Islet of Langerhans (tissue), 1 donor: ENCODE measurements around the gene FUT8.
A peak's percentile ranks its signal among the peaks of the same experiment; 100 is the strongest.
"Not testable (repeated sequence)": the region's sequence is repeated elsewhere in the genome, so short reads cannot be mapped to it uniquely, and the experiment has no call there.

ENCODE experiments used
- FAIRE-seq: peaks from one replicate; lab custom pipeline; 2011; peaks lifted over from hg19 to GRCh38; lab: Jason Lieb, UNC

Gene FUT8

DNA sequence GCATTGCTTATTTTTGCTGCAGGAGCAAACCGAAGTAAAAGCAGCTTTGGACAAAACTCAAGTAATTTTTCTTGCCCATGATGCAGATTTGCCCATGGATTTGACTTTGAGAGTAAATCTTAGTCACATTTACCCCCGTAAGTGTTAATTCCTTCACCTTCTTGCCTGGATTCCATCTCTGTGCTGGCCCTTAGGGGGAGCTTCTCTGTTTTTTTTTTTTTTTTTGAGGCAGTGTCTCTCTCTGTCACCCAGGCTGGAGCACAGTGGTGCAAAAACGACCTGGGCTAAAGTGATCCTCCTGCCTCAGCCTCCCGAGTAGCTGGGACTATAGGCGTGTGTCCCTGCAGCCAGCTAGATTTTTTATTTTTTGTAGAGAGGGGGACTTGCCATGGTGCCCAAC lies 210.2 kb downstream of the FUT8 start:
- FAIRE-seq = no peak

DNA sequence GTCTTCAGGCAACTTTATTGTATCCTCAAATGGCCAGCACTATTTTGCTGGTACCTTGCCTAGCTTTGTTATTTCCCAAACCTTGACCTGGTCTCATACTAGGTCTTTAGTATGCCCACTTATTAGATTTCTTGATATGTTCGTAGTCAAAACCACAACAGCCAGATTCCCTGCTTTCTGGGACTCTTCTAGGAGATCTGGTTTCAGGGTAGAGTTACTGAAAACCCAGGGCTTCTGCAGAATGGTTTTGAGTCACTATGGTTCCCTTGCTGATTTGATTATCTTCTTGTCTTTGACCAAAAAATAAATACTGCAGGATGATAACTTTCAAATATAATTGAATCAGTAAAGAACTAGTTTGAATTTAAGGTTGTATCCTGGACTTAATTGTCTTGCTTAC lies 211.2 kb downstream of the FUT8 start:
- FAIRE-seq = no peak

DNA sequence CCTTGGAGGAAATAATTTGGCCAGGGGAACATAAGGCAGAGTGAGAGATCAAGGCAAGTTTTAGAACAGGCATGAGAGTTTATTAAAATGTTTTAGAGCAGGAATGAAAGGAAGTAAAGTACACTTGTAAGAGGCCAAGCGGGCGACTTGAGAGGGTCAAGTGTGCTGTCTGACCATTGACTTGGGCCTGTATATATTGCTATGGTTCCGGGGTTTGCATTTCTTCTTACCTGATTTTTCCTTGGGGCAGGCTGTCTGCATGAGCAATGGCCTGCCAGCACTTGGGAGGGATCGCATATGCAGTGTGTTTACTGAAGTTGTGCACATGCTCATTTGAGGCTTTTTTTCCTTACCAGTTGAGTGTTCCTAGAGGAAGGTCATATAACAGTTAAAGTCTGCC lies 214.8 kb downstream of the FUT8 start:
- no peak for FAIRE-seq

DNA sequence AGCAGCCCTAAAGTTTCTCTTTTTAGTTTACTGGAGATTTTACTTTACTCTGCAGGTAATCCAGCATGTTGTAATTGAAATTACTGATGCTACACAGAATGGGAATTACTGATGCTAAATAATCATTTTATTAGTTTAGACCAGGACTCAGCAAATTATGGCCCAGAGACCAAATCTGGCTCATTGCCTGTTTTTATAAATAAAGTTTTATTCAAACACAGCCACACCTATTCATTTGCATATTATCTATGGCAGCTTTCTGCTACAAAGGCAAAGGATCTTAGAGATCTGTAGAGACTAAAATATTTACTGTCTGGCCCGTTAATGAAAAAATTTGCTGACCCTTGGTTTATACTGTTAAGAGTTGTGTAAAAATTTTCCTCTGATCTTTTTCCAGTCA lies 216.1 kb downstream of the FUT8 start:
- FAIRE-seq = no peak

DNA sequence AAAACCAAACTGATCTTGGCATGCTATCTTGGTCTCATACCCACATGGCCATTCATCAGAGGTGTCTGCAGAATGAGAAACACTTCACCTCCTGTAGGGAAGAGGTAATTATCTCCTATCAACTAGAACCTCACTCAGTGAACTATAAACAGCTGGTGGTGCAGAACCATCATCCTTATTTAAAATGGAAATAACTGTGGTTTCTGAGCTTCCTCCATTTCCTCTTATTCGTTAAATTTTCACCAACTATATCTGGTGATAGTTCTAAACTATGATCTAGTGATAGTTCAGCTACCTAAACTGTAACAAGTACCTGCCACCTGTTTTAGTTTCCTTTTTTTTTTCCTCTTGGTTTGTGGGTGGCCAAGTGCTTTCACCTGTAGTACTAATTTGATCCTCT lies 218.5 kb downstream of the FUT8 start:
- FAIRE-seq = no peak

DNA sequence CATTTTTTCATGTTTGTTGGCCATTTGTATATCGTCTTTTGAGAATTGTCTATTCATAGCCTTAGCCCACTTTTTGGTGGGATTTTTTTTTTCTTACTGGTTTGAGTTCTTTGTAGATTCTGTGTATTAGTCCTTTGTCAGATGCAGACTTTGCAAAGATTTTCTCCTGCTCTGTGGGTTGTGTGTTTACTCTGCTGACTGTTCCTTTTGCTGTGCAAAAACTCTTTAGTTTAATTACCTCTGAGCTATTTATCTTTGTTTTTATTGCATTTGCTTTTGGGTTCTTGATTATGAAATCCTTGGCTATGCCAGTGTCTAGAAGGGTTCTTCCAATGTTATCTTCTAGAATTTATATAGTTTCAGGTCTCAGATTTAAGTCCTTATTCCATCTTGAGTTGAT lies 220.0 kb downstream of the FUT8 start:
- FAIRE-seq = no peak

DNA sequence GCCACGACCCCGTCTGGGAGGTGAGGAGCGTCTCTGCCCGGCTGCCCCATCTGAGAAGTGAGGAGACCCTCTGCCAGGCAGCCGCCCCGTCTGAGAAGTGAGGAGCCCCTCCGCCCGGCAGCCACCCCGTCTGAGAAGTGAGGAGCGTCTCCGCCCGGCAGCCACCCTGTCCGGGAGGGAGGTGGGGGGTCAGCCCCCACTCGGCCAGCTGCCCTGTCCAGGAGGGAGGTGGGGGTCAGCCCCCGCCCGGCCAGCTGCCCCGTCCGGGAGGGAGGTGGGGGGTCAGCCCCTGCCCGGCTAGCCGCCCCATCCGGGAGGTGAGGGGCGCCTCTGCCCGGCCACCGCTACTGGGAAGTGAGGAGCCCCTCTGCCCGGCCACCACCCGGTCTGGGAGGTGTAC lies 221.1 kb downstream of the FUT8 start:
- FAIRE-seq = not testable (repeated sequence)

DNA sequence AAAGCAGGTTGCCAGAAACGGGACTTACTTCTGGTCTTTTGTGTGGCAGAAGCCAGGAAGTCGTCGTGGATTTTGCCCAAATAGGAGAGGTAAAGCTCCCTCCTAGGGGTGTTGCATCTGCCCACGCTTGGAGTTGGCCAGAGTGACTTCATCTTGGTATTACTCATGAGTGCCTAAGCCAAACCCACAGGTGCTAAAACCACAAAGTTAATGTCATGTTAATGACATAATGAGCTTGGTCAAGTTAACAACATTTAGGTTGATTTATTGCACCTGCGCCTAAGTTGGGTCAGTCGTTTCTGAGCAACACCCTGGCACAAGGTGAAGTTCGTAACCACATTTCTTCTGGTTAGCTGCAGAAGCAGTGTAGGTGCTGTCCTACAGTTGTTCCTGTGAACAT lies 225.2 kb downstream of the FUT8 start:
- no peak for FAIRE-seq

DNA sequence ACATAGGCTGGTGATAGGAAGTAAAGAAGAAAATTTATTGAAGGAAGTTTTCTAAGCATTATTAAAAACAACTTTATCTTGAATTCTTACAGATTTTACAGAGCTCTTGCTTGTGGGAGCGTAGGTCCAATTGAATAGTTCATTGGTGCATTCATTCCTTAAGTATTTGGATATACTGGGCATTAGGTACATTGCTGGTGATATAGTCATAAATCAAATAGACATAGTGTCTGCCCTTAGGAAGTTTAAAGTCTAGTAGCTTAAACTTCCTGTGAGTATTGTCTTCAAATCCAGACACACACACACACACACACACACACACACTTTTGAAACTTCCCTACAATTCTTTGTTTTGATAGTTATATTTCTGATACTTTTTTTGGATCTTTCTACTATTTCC lies 226.7 kb downstream of the FUT8 start:
- FAIRE-seq = no peak

DNA sequence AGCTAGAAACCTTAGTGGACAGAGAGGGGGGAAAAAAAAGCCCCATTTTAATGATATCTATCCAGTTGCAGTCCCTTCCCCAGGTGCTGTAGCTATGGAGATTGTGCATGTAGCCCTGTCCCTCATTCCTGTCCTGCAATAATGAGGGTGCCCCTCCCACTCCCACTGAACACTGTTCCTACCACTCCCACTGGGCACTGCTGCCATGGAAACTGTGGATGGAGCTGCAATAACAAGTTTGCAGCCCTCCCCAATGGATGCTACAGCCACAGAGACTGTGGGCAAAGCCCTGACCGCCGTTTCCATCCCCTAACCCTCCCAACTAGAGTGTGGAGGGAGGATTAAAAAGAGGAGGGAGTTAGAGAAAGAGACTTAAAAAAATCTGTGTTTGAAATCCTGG lies 238.3 kb downstream of the FUT8 start:
- no peak for FAIRE-seq

DNA sequence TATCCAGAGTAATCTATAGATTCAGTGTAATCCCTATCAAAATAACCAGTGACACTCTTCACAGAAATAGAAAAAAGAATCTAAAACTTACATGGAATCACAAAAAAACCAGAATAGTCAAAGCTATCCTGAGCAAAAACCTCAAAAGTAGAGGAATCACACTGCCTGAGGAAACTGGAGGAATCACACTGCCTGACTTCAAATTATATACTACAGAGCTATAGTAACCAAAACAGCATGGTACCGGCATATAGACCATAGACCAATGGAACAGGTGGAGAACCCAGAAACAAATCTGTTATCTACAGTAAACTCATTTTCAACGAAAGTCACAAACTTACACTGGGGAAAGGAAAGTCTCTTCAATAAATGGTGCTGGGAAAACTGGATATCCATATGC lies 244.0 kb downstream of the FUT8 start:
- FAIRE-seq = peak; percentile 9

DNA sequence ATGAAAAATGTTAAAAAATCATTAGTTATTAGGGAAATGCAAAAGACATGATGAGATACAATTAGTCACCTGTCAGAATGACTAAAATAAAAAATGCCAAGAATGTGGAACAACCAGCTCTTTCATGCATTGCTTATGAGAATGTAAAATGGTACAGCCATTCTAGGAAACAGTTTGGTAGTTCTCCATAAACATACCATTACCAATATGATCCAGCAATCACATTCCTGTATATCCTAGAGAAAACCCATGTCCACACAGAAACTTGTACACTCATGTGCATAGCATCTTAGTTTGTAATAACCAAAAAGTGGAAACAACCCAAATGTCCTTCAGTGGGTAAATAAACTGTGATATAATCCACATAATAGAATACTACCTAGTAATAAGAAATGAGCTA lies 245.7 kb downstream of the FUT8 start:
- FAIRE-seq = no peak

DNA sequence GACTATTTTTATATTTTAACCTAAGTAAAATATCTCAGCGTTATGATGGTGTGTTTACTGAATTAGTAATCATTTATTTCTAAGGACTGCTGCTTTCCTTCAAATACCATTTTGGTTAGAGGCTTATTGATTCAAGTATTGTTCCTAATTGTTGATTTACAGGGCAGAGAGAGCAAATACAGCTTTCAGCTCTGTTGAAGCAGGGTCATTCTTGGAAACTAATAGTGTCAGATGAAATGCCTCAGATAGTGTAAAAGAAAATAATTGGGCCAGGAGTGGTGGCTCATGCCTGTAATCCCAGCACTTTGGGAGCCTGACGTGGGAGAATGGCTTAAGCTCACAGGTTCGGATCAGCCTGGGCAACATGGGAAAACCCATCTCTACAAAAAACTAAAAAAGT lies 249.3 kb downstream of the FUT8 start:
- FAIRE-seq = peak; percentile 13

DNA sequence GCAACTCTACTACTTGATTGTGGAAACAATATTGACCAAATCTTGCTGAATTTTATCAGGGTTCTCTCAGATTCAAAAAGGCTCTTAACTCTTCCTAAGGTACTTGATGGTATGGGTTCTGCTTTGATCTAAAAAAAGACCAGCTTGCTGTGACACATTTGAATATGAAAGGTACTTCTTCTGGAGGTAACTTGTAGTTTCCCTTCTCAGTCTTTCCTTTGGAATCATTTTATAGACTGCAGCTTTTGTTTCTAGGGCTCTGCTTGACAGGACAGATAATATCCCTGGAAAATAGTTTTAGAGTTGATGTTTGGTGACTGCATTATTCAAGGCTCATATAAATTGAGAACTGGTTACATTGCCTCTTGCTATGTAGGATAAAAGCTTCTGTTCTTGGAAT lies 251.9 kb downstream of the FUT8 start:
- FAIRE-seq = no peak

DNA sequence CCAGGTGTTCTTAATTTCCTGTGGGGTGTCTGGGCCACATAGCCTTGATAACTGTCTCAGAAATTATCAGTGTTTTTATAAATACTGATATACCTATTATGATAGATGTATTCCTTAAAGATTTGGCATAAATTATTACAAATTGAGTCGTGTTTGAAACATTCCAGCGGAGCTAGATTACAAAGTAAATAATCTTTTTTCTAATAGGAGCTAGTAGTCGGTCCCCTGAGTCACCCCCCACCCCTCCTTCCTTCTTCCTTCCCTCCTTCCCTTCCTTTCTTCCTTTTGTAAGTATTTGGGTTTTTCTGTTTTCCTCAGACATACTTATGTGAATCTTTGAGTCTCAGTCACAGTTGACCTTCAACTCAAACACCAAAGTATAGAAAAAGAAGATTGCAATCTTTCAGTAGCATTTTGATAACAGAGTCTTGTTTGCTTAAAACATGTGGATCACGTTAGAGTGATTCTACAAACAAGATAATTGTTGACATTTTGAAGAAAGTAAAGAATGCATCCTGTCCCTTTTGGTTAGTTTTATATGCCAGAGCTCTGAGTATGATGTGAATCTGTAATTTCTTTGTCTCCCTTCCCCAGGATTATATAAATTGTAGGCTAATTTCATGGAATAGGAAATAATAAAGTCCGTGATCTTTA lies 264.0 kb downstream of the FUT8 start:
- FAIRE-seq = no peak

DNA sequence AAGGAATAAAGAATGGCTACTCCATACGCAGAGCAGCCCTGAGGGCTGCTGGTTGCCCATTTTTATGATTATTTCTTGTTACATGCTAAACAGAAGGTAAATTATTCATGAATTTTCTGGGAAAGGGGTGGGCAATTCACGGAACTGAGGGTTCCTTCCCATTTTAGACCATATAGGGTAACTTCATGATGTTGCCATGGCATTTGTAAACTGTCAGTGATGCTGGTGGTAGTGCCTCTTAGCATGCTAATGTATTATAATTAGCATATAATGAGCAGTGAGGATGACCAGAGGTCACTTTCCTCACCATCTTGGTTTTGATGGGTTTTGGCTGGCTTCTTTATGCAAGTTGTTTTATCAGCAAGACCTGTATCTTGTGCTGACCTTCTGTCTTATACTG lies 273.0 kb downstream of the FUT8 start:
- no peak for FAIRE-seq

DNA sequence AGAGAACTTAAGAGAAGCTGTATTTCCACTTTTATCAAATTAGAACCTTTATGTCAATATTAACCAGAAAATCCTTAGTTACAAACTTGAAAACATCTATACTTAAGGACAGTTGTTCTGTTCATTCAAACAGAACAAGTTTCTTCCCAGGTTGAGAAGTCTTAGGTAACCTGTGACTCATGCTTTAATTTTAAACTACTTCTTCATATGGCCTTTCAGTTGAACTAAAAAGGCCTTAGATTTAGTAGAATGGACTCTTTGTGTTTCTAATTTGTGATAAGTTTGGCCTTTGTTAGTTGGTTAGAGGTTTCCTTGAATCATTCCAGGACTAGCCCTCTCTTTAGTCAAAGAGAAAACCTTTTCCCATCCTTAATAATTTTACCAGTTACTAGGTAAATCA lies 274.2 kb downstream of the FUT8 start:
- FAIRE-seq = no peak

DNA sequence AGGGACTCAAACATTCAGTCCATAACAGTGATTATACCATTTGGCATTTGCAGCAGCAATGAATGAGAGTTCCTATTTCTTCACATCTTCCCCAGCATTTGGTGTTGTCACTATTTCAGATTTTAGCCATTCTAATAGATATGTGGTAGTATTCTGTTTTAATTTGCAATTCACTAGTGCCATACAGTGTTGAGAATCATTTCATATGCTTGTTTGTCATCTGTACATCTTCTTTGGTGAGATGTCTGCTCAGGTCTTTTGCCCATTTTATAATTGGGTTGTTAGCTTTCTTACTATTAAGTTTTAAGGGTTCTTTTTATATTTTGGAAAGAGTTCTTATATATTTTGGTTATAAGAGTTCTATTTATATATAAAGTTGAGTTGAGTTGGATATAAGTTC lies 276.5 kb downstream of the FUT8 start:
- no peak for FAIRE-seq

DNA sequence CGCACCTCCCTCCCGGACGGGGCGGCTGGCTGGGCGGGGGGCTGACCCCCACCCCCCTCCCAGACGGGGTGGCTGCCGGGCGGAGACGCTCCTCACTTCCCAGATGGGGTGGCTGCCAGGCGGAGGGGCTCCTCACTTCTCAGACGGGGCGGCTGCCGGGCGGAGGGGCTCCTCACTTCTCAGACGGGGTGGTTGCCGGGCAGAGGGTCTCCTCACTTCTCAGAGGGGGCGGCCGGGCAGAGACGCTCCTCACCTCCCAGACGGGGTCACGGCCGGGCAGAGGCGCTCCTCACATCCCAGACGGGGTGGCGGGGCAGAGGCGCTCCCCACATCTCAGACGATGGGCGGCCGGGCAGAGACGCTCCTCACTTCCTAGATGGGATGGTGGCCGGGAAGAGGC lies 280.0 kb downstream of the FUT8 start:
- FAIRE-seq = not testable (repeated sequence)

DNA sequence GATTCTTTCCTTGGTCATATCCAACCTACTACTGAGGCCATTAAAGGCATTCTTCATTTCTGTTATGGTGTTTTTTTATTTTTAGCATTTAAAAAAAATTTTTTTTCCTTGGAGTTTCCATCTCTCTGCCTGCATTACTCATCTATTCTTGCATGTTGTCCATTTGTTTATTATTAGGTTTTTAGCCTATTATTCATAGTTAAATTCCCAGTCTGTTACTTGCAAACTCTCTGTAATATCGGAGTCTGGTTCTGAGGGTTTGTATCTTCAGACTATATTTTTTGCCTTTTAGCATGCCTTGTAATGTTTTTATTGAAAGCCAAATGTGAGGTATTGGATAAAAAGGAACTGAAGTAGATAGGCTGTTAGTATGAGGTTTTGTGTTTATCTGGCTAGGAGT lies 284.3 kb downstream of the FUT8 start:
- no peak for FAIRE-seq

DNA sequence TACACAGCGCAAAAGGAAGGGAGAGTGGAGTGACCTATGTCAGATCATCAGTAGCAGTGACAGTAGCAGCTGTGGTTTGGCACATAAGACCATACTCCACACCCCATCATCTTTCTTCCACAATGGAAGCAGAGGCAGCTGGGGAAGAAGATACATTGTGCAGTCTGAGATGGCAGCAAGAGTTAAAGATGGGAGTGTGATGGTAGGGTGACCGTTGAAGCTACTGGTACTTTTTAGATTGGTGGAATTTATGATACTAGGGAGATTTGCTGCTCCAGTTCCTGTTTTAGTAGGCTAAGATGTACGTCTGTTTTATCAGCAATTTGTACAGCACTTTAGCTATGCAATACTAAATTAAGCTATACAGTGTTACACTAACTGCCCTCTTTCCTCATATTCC lies 291.0 kb downstream of the FUT8 start:
- FAIRE-seq = no peak

DNA sequence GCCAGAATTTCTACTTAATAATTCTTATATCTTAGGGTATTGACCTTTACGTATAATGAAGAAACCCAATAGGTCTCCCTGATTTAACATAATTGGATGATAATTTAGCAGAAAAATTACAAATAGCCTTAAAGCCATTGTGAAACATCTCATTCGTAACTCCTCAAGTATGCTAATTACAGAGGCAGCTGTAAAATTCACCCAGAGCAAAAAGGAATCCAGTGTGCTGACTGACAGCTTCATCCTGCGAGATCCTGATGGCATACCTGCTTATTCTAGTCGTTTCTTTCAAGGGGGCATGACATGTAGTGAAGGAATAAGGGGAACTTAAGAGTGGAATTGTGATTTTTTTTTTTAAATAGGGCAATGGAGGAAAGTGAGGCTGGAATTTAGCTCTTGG lies 291.5 kb downstream of the FUT8 start:
- FAIRE-seq = no peak

DNA sequence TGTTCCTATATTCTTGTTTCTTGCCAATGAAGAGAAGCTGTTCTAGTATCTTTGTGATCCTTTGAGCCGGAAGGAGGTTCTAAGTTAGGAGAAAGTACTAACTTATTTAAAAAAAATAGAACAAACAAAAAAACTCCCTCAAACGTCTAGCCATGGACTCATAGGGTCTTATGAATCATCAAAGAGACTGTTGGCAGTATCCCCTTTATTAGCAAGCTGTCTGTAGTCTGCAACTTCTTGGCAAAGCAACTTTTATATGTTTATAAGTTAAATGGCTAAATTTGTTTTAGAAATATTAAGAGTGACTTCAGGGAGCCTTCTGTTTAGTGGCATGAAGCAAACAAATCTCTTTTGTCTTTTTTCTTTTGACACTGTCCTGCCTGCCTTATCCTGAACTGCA lies 291.9 kb downstream of the FUT8 start:
- FAIRE-seq = no peak

DNA sequence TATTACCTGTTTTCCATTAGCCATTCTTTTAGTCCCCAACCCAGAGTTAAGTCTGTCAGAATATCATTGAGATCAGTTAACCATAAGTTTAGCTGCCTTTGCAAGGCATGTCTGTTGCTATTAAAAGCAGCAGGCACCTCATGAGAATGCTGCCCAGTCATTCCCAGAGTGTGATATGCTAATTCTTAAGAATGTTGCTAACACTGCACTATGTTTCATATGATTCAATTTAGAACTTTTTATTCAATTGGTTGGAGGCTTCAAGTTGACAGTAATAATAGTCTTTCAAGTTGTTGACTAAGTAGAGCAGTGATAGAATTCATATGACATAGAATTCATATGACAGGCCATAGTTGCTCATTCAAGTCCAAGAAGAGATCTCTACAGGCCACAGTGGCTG lies 292.3 kb downstream of the FUT8 start:
- FAIRE-seq = no peak

DNA sequence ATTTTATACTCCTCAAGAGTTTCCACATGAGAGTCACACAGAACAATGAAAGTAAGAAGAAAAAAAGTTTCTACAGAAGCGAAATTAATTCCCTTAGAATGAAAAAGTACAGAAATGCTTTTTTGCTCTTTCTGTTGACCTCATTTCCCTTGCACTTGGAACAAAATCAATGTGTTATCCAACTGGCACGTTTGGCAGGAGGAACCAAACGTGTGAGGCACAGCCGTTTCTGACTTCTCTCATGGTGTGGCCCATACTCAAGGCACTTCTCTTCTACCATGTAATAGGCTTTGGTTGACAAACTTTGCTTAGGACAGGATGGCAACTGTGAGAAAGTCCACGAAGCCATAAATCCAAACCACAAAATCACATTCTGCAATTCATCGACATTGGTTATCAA lies 297.0 kb downstream of the FUT8 start:
- FAIRE-seq = no peak
